Stimulated activated CD4-positive, alpha-beta T cell treated with anti-CD3 and anti-CD28 coated beads, Interleukin-15, amount 100 ng/mL, for 48 hours (primary cell): ENCODE measurements around the gene SND1.

ENCODE experiments used
- DNase-seq, 2 donors: peaks; one replicate each; pipeline ENCODE4 v3.0.0-alpha.2; 2020; ENCODE audit warnings: low read depth in 2 of 2

The SND1 gene

DNA sequence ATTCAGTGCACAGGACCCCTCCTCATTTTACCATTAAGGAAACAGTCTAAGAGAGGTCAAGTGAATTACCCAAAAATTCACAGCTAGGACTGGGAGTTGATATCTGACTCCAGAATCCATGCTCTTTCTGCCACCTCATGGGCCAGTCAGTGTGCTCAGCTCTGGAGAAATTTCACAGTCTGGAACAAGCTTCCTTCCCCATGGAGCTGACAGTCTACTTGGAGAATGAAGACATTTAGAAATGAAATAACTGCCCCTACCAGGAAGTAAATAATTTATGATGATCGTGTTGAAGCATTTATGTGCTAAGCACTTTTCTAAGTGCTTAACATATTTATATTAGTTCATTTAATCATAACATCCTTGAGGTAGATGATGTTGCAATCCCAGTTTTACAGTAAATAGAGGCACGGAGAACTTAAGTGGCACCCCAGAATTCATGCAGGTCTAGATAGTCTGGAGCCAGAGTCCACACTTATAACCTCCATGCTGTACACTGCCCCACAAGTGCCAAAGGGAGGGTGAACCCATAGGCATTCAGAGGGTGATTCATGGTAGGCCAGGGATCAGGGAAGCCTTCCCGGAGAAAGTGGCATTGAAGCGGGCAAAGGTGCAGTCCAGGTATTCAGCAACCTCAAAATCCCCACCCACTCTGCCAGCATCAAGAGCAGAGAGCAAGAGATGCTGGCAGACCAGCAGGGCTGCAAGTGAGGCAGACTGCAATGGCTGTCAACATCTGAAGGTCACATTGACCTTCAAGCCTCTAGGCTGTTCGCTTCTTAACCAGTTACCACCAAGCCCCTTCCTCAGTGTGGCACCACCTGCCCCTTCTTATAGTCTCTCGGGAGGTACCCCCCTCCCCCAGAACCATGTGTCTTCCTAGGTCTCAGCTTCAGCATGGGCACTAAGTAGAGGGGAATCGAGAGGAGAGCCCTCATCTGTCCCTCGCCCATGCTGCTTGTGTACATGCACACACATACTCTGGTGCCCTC is 417.7 kb downstream of the SND1 start:
- no peak for DNase-seq

- no peak for DNase-seq
These were observed 419.4 kb downstream of the SND1 start for GRCh38 chr7:128071376-128071775.

DNA sequence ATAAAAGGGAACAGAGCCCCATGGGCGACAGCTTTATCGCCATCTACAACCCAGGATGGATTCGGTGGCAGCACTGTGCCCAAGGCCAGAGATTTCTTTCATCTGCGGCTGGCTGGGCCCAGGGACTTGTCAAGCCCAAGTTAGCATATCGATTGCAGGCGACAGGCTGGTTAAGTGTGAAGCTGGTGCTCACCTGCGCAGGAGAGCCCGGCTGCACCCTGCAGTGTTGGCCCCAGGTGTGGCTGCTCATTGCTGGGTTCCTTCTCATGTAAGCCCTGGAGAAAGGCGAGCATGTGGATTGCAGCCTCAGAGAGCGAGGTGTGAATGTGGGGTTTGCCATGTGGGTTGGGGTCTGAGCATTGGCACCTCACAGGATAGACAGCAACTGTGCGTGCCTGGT is 419.8 kb downstream of the SND1 start:
- DNase-seq, result no peak

DNA sequence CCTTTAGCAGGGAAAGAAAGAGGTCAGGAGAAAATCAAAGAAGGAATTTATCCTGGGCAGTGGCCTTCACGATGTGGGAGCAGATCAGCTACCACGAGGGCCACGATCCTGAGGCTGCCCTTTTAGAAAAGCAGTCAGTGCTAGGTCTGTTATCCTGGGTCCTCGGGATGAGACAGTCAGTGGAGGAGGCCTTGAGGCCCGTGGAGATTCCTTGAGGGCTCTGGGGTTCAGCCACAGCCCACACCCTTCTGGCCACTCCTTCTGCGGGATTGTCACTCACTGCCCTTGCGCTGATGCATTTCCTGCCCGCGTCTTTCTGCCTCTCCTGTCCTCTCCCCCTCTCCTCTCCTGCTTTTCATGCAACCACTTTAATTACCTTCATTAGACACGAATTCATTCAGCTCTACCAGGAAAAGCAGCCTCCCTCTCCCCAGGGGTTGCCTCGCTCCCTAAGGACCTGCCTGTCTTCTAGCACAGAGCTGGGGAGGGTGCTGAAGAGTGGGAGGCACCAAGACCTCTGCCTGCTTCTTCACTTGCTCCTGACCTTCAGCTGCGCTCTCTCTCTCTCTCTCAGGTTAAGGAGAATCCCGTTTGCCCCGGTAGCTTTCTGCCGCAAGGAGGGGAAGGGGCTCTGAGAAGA is 421.8 kb downstream of the SND1 start:
- no peak for DNase-seq

DNA sequence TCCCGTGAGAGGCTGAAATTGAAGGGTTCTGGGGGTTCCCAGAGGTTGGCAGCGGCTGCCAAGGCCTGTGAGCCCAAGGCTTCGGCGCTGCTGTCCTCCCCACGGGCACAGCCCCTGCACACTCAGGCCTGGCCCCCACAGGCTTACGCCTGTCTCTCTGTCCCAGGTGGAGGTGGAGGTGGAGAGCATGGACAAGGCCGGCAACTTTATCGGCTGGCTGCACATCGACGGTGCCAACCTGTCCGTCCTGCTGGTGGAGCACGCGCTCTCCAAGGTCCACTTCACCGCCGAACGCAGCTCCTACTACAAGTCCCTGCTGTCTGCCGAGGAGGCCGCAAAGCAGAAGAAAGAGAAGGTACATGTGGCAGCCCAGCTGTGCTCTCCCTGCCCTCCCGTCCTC is 422.3 kb downstream of the SND1 start:
- DNase-seq, result no peak

DNA sequence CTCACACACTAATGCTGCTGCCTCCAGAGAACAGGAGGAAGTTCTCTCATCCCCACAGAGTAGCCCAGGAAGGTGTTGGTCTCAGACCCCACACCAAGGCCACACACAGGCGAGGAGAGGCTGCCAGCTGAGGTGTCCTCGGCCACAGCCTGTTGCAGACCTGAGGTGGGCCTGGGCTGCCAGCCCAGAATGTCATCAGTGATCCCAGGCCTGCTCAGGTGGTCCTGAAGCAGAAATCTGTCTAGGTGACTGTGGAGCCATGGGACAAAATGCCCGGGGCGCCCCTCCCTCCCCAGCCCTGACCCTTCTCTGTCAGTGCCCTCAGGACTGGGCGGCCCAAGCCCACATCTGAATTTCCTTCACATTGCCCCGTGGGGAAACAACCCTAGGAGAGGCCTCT is 422.7 kb downstream of the SND1 start:
- no peak for DNase-seq

GRCh38 chr7:128075242-128076095 is 423.5 kb downstream of the SND1 start:
- no peak for DNase-seq

GRCh38 chr7:128076196-128076795 is 424.3 kb downstream of the SND1 start:
- no peak for DNase-seq

DNA sequence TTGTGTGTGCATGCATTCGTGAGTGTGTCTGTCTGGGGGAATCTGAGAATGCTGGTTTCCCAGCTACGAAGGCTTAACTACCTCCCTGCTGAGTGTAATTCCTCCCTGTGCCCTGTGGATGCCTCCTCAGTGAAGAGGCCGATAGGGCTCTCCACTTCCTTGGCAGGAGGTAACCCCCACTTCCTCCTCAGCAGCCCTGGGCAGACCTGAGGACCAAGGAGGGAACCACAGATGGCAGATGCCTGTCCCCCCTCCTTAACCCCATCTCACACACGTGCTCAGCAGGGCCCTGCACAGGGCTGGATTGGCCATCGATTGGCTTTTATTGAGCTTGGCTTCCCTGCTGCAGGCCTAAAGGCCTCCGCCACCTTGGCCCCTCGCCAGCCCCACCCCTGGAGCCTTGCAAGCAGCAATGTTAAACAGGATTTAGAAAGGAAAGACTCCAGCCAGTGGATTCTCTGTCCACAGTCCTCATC is 424.8 kb downstream of the SND1 start:
- no peak for DNase-seq

- no peak for DNase-seq
These were observed 426.3 kb downstream of the SND1 start for GRCh38 chr7:128078309-128078708.

DNA sequence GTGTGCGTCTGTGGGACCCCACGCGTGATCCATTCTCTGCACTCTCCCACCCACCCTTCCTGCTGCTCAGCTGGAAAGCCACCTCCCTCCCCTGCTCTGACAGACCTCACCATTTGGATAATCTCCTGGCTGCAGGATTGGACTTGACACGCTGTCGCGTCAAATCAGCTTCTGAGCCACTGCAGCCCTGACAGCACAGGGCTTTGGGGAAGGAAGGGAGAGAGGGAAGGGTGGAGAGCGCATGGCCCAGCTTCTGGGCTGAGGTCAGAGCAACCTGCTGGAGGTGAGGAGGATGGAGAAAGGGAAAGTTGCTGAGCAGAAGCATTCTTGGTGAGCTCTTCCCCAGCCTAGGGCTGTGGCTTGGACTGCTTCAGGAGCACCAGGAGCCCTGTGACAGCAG is 428.2 kb downstream of the SND1 start:
- no peak for DNase-seq

DNA sequence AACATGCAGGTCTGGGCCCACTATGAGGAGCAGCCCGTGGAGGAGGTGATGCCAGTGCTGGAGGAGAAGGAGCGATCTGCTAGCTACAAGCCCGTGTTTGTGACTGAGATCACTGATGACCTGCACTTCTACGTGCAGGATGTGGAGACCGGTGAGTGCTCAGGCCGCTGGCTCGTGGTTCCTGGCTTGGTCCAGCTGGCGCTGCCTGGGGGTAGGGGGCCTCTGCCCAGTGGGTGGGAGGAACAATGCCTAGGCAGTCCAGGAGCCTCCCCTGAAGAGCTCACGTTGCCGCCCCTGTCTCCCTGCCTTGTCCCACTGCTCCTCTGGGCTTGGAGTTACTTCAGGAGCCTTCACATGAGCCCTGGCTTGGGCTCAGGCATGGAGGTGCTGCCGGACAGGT is 429.4 kb downstream of the SND1 start:
- no peak for DNase-seq

- no peak for DNase-seq
These were observed 429.8 kb downstream of the SND1 start for GRCh38 chr7:128081808-128082207.

DNA sequence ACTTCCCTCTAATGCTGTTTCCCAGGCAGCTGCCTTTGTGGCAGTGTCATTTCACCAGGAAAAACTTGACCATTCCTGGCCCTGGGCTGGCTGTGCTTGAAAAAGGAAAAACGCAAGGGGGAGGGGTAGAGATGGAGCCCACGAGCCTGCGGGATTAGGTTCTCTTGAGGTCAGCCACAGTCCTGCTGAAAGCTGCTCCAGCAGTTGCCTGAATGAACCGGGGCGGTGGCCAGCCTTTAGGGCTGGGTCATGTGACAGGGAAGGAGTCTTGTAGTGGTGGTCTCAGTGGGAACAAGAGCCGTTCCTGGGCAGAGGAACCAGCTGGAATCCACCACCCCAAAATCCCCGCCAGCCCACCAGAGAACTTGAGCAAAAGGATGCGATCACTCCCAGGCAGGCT is 430.4 kb downstream of the SND1 start:
- no peak for DNase-seq

DNA sequence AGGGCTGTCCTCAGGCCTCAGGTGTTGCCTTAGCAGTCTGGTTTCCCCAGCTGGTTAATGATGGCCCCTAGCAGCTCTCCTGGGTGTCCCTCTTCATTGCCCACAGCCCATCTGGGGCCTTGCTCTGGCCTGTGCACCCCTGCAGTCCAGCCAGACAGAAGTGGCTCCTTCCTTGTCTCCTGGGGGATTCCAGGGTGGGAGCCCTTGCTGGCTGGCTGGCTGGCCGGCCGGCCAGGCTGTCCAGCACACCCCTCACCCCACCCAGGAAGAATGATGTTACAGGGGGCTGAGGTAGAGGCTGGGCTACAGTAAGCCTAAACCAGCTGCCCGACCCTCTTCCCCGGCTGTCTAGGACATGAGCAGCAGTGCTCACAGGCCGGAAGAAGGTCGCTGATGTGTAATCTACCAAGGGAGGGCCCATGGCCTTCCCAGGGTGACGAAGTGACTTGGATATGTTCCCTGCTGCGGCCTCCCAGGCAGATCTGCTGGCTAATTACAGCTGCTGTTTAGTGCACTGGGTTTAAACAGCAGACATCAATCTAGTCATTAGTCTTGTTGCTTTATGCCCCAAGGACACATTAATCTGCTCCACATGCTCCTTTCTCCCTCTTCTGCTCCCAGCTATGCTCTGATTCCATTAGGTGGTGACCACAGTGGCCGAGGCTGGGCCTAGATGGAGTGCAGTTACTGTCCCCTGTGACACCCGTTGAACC is 433.1 kb downstream of the SND1 start:
- no peak for DNase-seq

DNA sequence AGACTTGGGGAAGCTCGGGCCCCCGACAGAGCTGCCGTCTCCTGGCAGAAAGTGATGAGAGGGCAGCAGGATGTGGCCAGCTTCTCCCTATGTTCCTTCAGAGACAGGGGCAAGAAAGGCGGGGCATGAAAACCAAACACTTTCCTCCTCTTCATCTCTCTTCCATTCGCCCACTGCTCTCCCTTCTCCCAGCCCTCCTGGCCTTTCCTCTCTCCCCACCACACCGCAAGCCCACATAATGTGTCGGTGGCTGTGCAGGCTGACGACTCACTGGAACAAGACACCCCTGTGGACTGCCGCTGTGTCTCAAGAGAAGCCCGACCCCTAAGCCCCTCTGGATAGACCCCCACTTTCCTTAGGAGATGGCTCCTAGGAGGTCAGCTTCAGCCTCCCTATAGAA is 438.5 kb downstream of the SND1 start:
- no peak for DNase-seq

GRCh38 chr7:128091106-128091505 is 439.1 kb downstream of the SND1 start:
- no peak for DNase-seq

- DNase-seq, result no peak
These were observed 440.2 kb downstream of the SND1 start for GRCh38 chr7:128092221-128092620.

DNA sequence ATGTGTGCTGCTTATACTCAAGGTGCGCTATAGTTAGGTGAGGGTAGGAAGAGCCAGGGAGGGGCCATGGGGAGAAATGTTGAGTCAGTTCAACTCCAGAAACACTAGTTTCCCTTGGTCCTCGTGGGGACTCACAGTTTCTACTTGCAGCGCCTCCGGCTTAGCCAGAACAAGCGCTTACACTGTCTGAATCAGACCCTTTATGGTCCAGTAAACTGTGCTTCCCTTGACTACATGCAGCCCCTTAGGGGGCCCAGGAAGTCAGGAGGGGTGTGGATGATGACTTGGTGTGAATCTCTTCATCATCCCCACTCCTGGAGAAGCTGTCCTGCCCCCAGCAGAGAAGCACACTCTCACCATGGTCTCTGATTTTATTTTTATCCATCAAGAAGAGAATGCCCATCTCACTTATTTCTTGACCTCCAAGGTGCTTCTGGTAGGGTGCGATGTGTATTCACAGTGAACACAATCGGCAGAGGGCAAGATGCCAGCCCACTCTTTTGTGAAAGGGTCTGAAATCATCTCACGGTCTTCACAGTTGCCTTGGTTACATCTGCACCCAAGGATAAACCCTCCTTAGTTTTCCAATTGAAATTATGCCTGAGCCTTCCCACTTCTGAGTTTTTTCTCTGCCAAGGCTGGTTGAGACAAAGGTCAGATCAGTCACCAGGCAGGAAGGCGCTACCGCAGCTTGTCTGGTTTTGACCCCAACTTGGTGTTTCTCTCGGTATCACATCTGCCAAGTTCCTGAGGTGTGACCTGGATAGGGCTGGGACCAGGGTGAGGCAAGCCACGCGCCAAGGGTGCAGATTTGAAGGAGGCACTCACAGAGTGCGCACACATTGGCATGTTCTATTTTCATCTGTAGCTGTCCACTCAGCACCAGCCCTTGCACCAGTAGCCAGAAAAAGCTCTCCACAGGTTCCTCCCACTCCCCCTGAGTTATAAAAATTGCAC is 441.9 kb downstream of the SND1 start:
- no peak for DNase-seq

DNA sequence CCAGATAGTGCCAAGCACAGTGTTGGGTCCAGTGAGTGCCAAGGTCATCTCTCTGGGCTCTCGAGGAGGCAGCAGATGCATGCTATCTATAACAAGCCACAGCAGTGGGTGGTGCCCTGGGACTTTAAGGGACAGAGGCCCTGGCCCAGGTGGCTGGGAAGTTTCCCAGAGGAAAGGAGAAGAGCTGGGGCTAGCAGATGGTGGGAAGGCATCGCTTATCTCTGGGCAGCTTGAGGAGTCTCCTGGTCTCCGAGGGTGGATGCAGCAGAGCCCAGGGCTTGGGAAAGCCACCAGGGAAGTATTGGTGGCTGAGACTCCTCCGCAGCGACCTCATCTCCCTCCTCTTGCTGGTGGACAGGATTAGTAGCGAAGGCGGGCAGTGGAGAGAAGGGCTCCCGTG is 442.7 kb downstream of the SND1 start:
- DNase-seq, result no peak
